ENCODE data around the gene EPS8L3. TPM values are rescaled to one million over a fixed set of nuclear protein-coding genes. Genes with fewer than 3 reads are reported as not detected.

EPS8L3 gene
- polyA plus RNA-seq, 1 donor from 2014 or later, result not detected

- TF ChIP-seq, protein P1, sequence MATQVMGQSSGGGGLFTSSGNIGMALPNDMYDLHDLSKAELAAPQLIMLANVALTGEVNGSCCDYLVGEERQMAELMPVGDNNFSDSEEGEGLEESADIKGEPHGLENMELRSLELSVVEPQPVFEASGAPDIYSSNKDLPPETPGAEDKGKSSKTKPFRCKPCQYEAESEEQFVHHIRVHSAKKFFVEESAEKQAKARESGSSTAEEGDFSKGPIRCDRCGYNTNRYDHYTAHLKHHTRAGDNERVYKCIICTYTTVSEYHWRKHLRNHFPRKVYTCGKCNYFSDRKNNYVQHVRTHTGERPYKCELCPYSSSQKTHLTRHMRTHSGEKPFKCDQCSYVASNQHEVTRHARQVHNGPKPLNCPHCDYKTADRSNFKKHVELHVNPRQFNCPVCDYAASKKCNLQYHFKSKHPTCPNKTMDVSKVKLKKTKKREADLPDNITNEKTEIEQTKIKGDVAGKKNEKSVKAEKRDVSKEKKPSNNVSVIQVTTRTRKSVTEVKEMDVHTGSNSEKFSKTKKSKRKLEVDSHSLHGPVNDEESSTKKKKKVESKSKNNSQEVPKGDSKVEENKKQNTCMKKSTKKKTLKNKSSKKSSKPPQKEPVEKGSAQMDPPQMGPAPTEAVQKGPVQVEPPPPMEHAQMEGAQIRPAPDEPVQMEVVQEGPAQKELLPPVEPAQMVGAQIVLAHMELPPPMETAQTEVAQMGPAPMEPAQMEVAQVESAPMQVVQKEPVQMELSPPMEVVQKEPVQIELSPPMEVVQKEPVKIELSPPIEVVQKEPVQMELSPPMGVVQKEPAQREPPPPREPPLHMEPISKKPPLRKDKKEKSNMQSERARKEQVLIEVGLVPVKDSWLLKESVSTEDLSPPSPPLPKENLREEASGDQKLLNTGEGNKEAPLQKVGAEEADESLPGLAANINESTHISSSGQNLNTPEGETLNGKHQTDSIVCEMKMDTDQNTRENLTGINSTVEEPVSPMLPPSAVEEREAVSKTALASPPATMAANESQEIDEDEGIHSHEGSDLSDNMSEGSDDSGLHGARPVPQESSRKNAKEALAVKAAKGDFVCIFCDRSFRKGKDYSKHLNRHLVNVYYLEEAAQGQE (IDR thresholded peaks at IDR 0.05; ENCODE audit: borderline replicate concordance), result no peak
- TF ChIP-seq EP300 (conservative IDR thresholded peaks at IDR 0.05; ENCODE audit: poor library complexity, severe bottlenecking) (no peak), SMC3 (conservative IDR thresholded peaks at IDR 0.05; ENCODE audit: poor library complexity) (no peak), RAD21 (conservative IDR thresholded peaks at IDR 0.05) (no peak), POLR2AphosphoS5 (IDR thresholded peaks at IDR 0.05) (no peak), MXI1 (conservative IDR thresholded peaks at IDR 0.05; ENCODE audit: poor library complexity, severe bottlenecking) (no peak), EZH2 (IDR thresholded peaks at IDR 0.05; ENCODE audit: borderline replicate concordance, insufficient read depth, low read length, poor library complexity, severe bottlenecking) (no peak), TAF1 (IDR thresholded peaks at IDR 0.05; ENCODE audit: low read depth) (no peak)
- TF ChIP-seq, protein P2, sequence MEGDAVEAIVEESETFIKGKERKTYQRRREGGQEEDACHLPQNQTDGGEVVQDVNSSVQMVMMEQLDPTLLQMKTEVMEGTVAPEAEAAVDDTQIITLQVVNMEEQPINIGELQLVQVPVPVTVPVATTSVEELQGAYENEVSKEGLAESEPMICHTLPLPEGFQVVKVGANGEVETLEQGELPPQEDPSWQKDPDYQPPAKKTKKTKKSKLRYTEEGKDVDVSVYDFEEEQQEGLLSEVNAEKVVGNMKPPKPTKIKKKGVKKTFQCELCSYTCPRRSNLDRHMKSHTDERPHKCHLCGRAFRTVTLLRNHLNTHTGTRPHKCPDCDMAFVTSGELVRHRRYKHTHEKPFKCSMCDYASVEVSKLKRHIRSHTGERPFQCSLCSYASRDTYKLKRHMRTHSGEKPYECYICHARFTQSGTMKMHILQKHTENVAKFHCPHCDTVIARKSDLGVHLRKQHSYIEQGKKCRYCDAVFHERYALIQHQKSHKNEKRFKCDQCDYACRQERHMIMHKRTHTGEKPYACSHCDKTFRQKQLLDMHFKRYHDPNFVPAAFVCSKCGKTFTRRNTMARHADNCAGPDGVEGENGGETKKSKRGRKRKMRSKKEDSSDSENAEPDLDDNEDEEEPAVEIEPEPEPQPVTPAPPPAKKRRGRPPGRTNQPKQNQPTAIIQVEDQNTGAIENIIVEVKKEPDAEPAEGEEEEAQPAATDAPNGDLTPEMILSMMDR (IDR thresholded peaks at IDR 0.05; ENCODE audit: poor library complexity, severe bottlenecking), result no peak
- Histone ChIP-seq H3F3A (ENCODE audit: insufficient read depth, low read length, poor library complexity, severe bottlenecking) (no peaks in the 10 kb centered on the region), H3K9ac (ENCODE audit: low read length) (no peak overlapping the region), H3K9me3 (ENCODE audit: low read length) (no peaks in the 10 kb centered on the region), H2AFZ (ENCODE audit: low read depth, low read length) (no peak overlapping the region), H3K4me3 (ENCODE audit: low read length) (no peak overlapping the region), H3K9me2 (ENCODE audit: insufficient read depth, low read length) (no peaks in the 10 kb centered on the region), H3K27me3 (ENCODE audit: insufficient read depth, low read depth, low read length) (no peaks in the 10 kb centered on the region), H3K27ac (ENCODE audit: low read length) (no peak overlapping the region), H3K4me2 (ENCODE audit: low read length) (no peak overlapping the region), H3K79me2 (replicated peaks; ENCODE audit: insufficient read depth, low read length) (no peaks in the 10 kb centered on the region), H4K20me1 (ENCODE audit: insufficient read depth) (no peaks in the 10 kb centered on the region), H3K36me3 (ENCODE audit: insufficient read depth, low read length) (no peaks in the 10 kb centered on the region)
These were observed 38.8 kb downstream of the EPS8L3 start for GRCh38 chr1:109724933-109725332.

DNA sequence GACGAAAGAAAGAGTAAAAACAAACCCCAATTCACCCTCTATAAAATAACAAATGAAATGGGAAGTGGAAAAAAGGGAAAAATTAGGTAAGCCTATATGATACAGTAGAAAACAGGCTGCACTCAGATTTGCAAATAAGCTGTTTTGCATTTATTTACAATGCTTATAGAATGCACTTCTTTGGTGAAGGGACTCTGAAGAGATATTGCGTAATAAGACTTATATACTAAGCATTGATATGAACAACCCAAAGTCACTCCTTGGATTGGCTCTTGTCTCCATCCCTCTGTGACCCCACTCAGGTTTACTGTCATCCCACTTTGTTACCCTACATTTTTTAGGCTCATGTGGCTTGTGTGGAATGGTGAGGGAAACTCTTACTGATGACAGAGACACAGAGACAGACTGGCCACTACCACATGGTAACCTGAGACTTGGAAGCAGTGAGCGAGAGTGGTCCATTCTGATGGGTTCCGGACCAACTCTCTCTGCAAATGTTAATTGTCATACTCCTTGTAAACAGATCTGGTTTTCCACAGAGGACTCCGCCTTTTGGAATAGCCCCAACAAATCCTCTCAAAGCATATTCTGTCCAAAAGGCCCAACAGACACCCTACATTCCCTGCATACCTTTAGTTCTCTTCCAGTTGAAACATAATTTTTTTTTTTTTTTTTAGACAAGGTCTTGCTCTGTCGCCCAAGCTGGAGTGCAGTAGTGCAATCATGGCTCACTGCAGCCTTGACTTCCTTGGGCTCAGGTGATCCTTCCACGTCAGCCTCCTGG, 40.6 kb downstream of the EPS8L3 start:
- no peaks in the 10 kb centered on the region for H3K9me3 ChIP-seq (ENCODE audit: low read length)
- H3K4me3 ChIP-seq (ENCODE audit: low read length), result no peak overlapping the region
- no peak overlapping the region for H3K9ac ChIP-seq (ENCODE audit: low read length)
- H3K27me3 ChIP-seq (ENCODE audit: insufficient read depth, low read depth, low read length), result no peaks in the 10 kb centered on the region
- no peak overlapping the region for H2AFZ ChIP-seq (ENCODE audit: low read depth, low read length)
- H3K9me2 ChIP-seq (ENCODE audit: insufficient read depth, low read length), result no peaks in the 10 kb centered on the region
- H3K79me2 ChIP-seq (replicated peaks; ENCODE audit: insufficient read depth, low read length), result no peaks in the 10 kb centered on the region
- TF ChIP-seq EP300 (conservative IDR thresholded peaks at IDR 0.05; ENCODE audit: poor library complexity, severe bottlenecking) (no peak), EZH2 (IDR thresholded peaks at IDR 0.05; ENCODE audit: borderline replicate concordance, insufficient read depth, low read length, poor library complexity, severe bottlenecking) (no peak), POLR2AphosphoS5 (IDR thresholded peaks at IDR 0.05) (no peak), RAD21 (conservative IDR thresholded peaks at IDR 0.05) (no peak), TAF1 (IDR thresholded peaks at IDR 0.05; ENCODE audit: low read depth) (no peak), SMC3 (conservative IDR thresholded peaks at IDR 0.05; ENCODE audit: poor library complexity) (no peak), MXI1 (conservative IDR thresholded peaks at IDR 0.05; ENCODE audit: poor library complexity, severe bottlenecking) (no peak)
- TF ChIP-seq, protein P1 (IDR thresholded peaks at IDR 0.05; ENCODE audit: borderline replicate concordance), result no peak
- TF ChIP-seq, protein P2 (IDR thresholded peaks at IDR 0.05; ENCODE audit: poor library complexity, severe bottlenecking), result no peak
- H3K27ac ChIP-seq (ENCODE audit: low read length), result no peak overlapping the region
- no peaks in the 10 kb centered on the region for H3K36me3 ChIP-seq (ENCODE audit: insufficient read depth, low read length)
- H4K20me1 ChIP-seq (ENCODE audit: insufficient read depth), result no peaks in the 10 kb centered on the region
- no peak overlapping the region for H3K4me2 ChIP-seq (ENCODE audit: low read length)
- no peaks in the 10 kb centered on the region for H3F3A ChIP-seq (ENCODE audit: insufficient read depth, low read length, poor library complexity, severe bottlenecking)

Measured in neural cell (in vitro differentiated cells).